VCaP (cell line): ENCODE measurements around the gene FAM20C.

Source experiments
- H3K27ac ChIP-seq: fragments of 450-650 bp; 2 replicates; pipeline ENCODE4 v1.5.1; 2017
- CTCF ChIP-seq: fragments of 450-650 bp; conservative IDR thresholded peaks from 2 replicates; pipeline ENCODE4 v1.5.1; 2017; ENCODE audit warnings: mild to moderate bottlenecking, moderate library complexity

FAM20C gene

GRCh38 chr7:221978-222715, 29.8 kb downstream of the FAM20C start:
- TF ChIP-seq CTCF, result no peak
- no peak overlapping the region for H3K27ac ChIP-seq

DNA sequence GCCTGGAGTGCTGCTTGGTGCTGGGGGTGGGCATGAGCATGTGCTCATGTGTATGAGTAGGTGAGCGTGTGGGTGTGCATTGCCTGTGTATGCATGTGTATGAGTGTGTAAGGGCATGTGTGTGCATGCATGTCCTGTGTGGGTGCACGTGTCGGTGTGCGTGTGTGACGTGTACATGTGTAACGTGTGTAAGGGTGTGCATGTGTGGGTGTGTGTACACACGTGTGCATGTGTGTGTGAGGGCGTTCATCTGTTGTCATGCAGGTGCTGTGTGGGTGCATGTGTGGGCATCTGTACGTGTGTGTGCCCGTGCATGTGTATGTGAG, 30.3 kb downstream of the FAM20C start:
- H3K27ac ChIP-seq, result no peak overlapping the region
- no peak for TF ChIP-seq CTCF

DNA sequence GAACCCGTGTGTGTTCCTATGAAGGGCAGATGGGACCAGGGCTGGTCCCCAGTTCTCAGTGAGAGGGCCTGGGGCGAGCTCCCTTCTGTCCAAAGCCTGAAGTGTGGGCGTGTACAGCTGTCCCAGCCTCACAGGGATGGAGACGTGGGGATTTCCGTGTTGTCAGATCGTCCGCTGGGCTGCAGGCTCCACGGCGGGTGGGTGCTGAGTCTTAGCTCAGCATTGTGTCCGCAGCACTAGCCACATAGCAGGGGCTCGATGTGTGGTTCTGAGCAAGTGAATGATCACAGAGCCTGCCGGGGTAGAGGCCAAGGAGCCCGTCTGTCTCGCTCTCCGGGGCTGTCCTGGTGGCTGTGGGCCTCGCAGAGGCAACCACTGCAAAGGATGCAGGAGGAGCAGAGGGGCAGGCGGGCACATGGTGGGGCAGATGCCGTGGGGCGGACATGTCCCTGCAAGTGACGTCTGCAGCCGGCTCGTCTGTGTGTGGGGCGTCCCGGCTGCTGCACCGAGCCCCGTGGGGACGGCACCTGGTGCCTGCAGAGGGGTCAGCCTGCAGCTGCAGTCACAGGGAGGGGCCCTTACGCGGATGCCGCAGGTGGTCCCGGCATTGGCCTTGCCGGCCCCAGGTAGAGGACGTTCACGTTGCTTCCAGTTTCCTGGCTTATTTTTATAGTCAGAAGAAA, 30.9 kb downstream of the FAM20C start:
- no peak for TF ChIP-seq CTCF
- no peak overlapping the region for H3K27ac ChIP-seq

GRCh38 chr7:223861-224260, 31.5 kb downstream of the FAM20C start:
- TF ChIP-seq CTCF, result no peak
- H3K27ac ChIP-seq, result no peak overlapping the region

GRCh38 chr7:226281-226895, 34.0 kb downstream of the FAM20C start:
- TF ChIP-seq CTCF, result no peak
- H3K27ac ChIP-seq, result no peak overlapping the region

DNA sequence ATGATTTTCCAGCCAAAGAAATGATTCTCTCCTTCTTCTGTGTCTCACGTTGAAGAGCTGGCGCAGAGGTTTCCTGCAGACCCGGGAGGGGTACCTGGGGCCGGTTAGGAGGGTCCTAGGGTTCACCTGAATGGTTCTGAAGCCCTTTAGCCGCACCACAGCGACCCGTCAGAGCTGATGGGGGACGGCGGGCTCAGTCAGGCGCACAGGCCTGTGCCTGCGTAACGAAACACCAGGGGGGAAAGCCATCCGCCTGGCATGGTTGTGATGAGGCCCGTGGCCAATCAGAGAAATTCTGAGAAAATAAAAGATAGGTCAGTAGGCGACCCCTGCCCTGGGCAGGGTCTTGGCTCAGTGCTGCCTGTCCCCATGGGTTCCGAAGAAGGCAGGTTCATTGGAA, 35.6 kb downstream of the FAM20C start:
- H3K27ac ChIP-seq, result no peak overlapping the region
- TF ChIP-seq CTCF, result no peak

- no peak for TF ChIP-seq CTCF
- no peak overlapping the region for H3K27ac ChIP-seq
These were observed 36.2 kb downstream of the FAM20C start for GRCh38 chr7:228610-229009.
